H1 (cell line): ENCODE results near the gene MTO1. TPM values are rescaled to one million over a fixed set of nuclear protein-coding genes. Genes with fewer than 3 reads are reported as not detected.

Experiments
- ATF3 ChIP-seq: IDR thresholded peaks from 2 replicates; pipeline ENCODE4 v1.6.1; 2011; ENCODE audit warnings: low read depth, mild to moderate bottlenecking, low read length; ENCODE audit not compliant: insufficient read depth
- BRCA1 ChIP-seq: IDR thresholded peaks from 2 replicates; pipeline ENCODE4 v1.6.1; 2012; ENCODE audit warnings: low read depth, low read length, improper control_type of control experiment
- CBX5 ChIP-seq: fragments of 300-800, 300-1000 bp; sonication (generic); IDR thresholded peaks from 2 replicates; pipeline ENCODE4 v1.7.1; 2016; ENCODE audit warnings: antibody characterized with exemption, low read length, low read depth
- CHD7 ChIP-seq: fragments of 300-600 bp; sonication (generic); IDR thresholded peaks from 2 replicates; pipeline ENCODE4 v1.7.1; 2012; ENCODE audit warnings: low read length, moderate library complexity, mild to moderate bottlenecking, inconsistent platforms; ENCODE audit not compliant: insufficient replicate concordance
- GTF2F1 ChIP-seq: IDR thresholded peaks from 2 replicates; pipeline ENCODE4 v1.6.1; 2012; ENCODE audit warnings: low read depth, low read length, improper control_type of control experiment, borderline replicate concordance
- KDM1A ChIP-seq: fragments of 200-600, 300-600 bp; sonication (generic); IDR thresholded peaks from 2 replicates; pipeline ENCODE4 v1.7.1; 2016; ENCODE audit warnings: mild to moderate bottlenecking, low read length, borderline replicate concordance
- TCF12 ChIP-seq: IDR thresholded peaks from 2 replicates; pipeline ENCODE4 v1.6.1; 2011; ENCODE audit warnings: low read depth, mild to moderate bottlenecking, low read length
- USF2 ChIP-seq: IDR thresholded peaks from 2 replicates; pipeline ENCODE4 v1.6.1; 2011; ENCODE audit warnings: low read length, improper control_type of control experiment
- polyA plus RNA-seq, 7 experiments: library from polyadenylated mRNA; depleted of rRNA in 3 of 7; stranded (reverse) in 5 of 7; unstranded in 2 of 7; fragments of >200 nt in 5 of 7; fragments of 200-250 nt in 2 of 7; gene quantifications; 1 replicate in 5 of 7; 2 replicates in 1 of 7; 4 replicates in 1 of 7; pipeline versions ENCODE4 v1.2.1 to v1.2.3, GENCODE V29; 2011 to 2013; ENCODE audit warnings: missing spikeins in 2 of 7, mixed read lengths in 2 of 7
- total RNA-seq: library from RNA; stranded (reverse); fragmentation: NEBNext Ultra II Directional; extraction: Animal tissue kit (Norgen Biotek cat#: 25700); gene quantifications from 2 replicates; pipeline ENCODE4 v1.2.1, GENCODE V29; 2021

MTO1 gene
- total and polyA plus RNA-seq, 2 of the 8 experiments (the other 6 are each of a cell fraction or from before 2014, with no cell fraction given) = 20.9 to 31.6 TPM

GRCh38 chr6:73461537-73462350 lies at the start of gene MTO1 (continued):
- TF ChIP-seq CHD7 (no peak), TCF12 (no peak), ATF3 (no peak), USF2 (no peak), BRCA1 (no peak), GTF2F1 (no peak), CBX5 (no peak), KDM1A (no peak)
